GM12878 (cell line): ENCODE data around the gene NUDT22. TPM values are rescaled to one million over a fixed set of nuclear protein-coding genes. Genes with fewer than 3 reads are reported as not detected.
A peak's percentile ranks its signal among the peaks of the same experiment; 100 is the strongest.

Experiments
- ATAC-seq: fragments of 200-7000 bp; cut with Tn5 transposase; 3 replicates; pipeline ENCODE4 v1.9.1; 2020; ENCODE audit warnings: mild to moderate bottlenecking, moderate library complexity
- BruUV-seq: library from RNA; stranded (reverse); fragments of 400-500 nt; replicated peaks from 2 replicates; lab custom pipeline; 2021; lab: Mats Ljungman, UMichigan
- CTCF ChIA-PET: fragments of 300-600 bp; sonication (Branson Sonifier 250); formaldehyde crosslinking; extraction: SDS; loops from one replicate; lab custom pipeline; 2021; ENCODE audit warnings: inconsistent platforms; lab: Yijun Ruan, JAX
- POLR2A ChIA-PET: fragments of 350-600 bp; formaldehyde crosslinking; extraction: SDS; loops from one replicate; lab custom pipeline; 2021; ENCODE audit warnings: inconsistent platforms; lab: Charles Lee
- RAD21 ChIA-PET: fragments of 300-600 bp; sonication (Branson Sonifier 250); formaldehyde crosslinking; loops from one replicate; lab custom pipeline; 2023; ENCODE audit warnings: antibody characterized with exemption; ENCODE audit not compliant: unreplicated experiment; lab: Charles Lee
- SMC1A ChIA-PET: fragments of 300-600 bp; sonication (Branson Sonifier 250); formaldehyde crosslinking; loops from one replicate; lab custom pipeline; 2023; ENCODE audit not compliant: unreplicated experiment, uncharacterized antibody; lab: Charles Lee
- DNase-seq: peaks from one replicate; pipeline ENCODE4 v3.0.0-alpha.2; 2011; ENCODE audit warnings: low read depth, low spot score
- FAIRE-seq: peaks from 3 replicates; lab custom pipeline; 2011; peaks lifted over from hg19 to GRCh38; lab: Jason Lieb, UNC
- H2AFZ ChIP-seq: 2 replicates; pipeline ENCODE4 v1.6.0; 2011; ENCODE audit warnings: low read depth, low read length, control low read depth; ENCODE audit not compliant: control insufficient read depth
- H3K27ac ChIP-seq: 2 replicates; pipeline ENCODE4 v1.5.1; 2011; ENCODE audit warnings: control low read depth; ENCODE audit not compliant: control insufficient read depth, insufficient read depth
- H3K27me3 ChIP-seq, 2 experiments: replicated peaks in 1 of 2; 2 replicates each; pipeline versions ENCODE4 v1.6.0 to v1.6.1; 2011; ENCODE audit warnings: low read length in 1 of 2; ENCODE audit not compliant: control insufficient read depth in 2 of 2, insufficient read depth in 2 of 2
- H3K36me3 ChIP-seq, 2 experiments: 2 replicates each; pipeline ENCODE4 v1.5.1; 2011; ENCODE audit warnings: low read length in 1 of 2; ENCODE audit not compliant: control insufficient read depth in 2 of 2, insufficient read depth in 2 of 2
- H3K4me1 ChIP-seq: 2 replicates; pipeline ENCODE4 v1.6.1; 2011; ENCODE audit warnings: mild to moderate bottlenecking, low read length, moderate library complexity, mixed read lengths; ENCODE audit not compliant: control insufficient read depth, insufficient read depth
- H3K4me2 ChIP-seq: 2 replicates; pipeline ENCODE4 v1.6.0; 2011; ENCODE audit warnings: control low read depth; ENCODE audit not compliant: control insufficient read depth, insufficient read depth
- H3K4me3 ChIP-seq: fragments of 200-600 bp; sonication (generic); 2 replicates; pipeline ENCODE4 v1.5.1; 2016
- H3K79me2 ChIP-seq: 2 replicates; pipeline ENCODE4 v1.6.0; 2011; ENCODE audit warnings: low read length; ENCODE audit not compliant: control insufficient read depth, insufficient read depth
- H3K9ac ChIP-seq: 2 replicates; pipeline ENCODE4 v1.8.0; 2011; ENCODE audit warnings: low read length, control low read depth, mixed read lengths; ENCODE audit not compliant: control insufficient read depth, insufficient read depth
- H3K9me3 ChIP-seq: replicated peaks from 3 replicates; pipeline ENCODE4 v1.5.1; 2011; ENCODE audit warnings: mild to moderate bottlenecking, low read length; ENCODE audit not compliant: control insufficient read depth, insufficient read depth
- H4K20me1 ChIP-seq: 2 replicates; pipeline ENCODE4 v1.6.0; 2011; ENCODE audit not compliant: control insufficient read depth, insufficient read depth
- HDAC2 ChIP-seq: fragments of 200-600 bp; sonication (generic); IDR thresholded peaks from 2 replicates; pipeline ENCODE4 v1.6.1; 2017
- POLR2AphosphoS2 ChIP-seq: IDR thresholded peaks from 2 replicates; pipeline ENCODE4 v1.6.1; 2011; ENCODE audit warnings: low read depth, mild to moderate bottlenecking, low read length, improper control_type of control experiment, moderate library complexity
- POLR2AphosphoS5 ChIP-seq: IDR thresholded peaks from 2 replicates; pipeline ENCODE4 v1.6.1; 2011; ENCODE audit warnings: mild to moderate bottlenecking, low read length, inconsistent platforms
- WGBS: methylation state at CpG from one replicate; pipeline ENCODE4 v1.1.6; 2016; ENCODE audit warnings: low lambda C conversion rate; ENCODE audit not compliant: insufficient replicate concordance, insufficient coverage; ENCODE audit errors: missing lambda C conversion rate; 5-methylcytosine and 5-hydroxymethylcytosine counted together
- in situ Hi-C: fragments of 300-500 bp; cut with MboI; formaldehyde crosslinking; loops from 9 replicates; pipeline ENCODE4 v1.14.3; 2018; ENCODE audit warnings: mixed read lengths
- intact Hi-C: fragments of 100-400 bp; cut with micrococcal nuclease; formaldehyde crosslinking; loops from one replicate; pipeline ENCODE4 v1.14.2; 2022; ENCODE audit not compliant: unreplicated experiment
- polyA plus RNA-seq, 11 experiments: library from polyadenylated mRNA; depleted of rRNA in 4 of 11; unstranded in 6 of 11; stranded (reverse) in 5 of 11; fragments of >200 nt; fragmentation: Nextera tagmentation in 4 of 11; fragmentation: Illumina TruSeq in 1 of 11; extraction: Ambion mirVana in 4 of 11; extraction: Trizol in 1 of 11; gene quantifications; 1 replicate in 1 of 11; 2 replicates in 10 of 11; pipeline versions ENCODE4 v1.2.1 to v1.2.3, GENCODE V29; 2011 to 2016; ENCODE audit warnings: inconsistent platforms in 2 of 11, missing spikeins in 2 of 11, low read depth in 1 of 11
- total RNA-seq, 4 experiments: library from RNA; depleted of rRNA in 3 of 4; stranded (reverse); fragments of >200 nt in 3 of 4; fragmentation: Illumina TruSeq in 1 of 4; extraction: Trizol in 1 of 4; gene quantifications; 2 replicates each; pipeline versions ENCODE4 v1.2.1 to v1.2.3, GENCODE V29; 2013 to 2021

The NUDT22 gene
- total and polyA plus RNA-seq, 10 of the 15 experiments (the other 5 are each of a cell fraction or from before 2014, with no cell fraction given), result 6.7 to 115 (median 64.7) TPM

- H3K27me3 ChIP-seq, result no peaks in the 10 kb centered on the region
- TF ChIP-seq HDAC2 (no peak), POLR2AphosphoS5 (0 out of 2 replicates have a peak, but pooled peaks have one; percentile 17), POLR2AphosphoS2 (peak; percentile 18; the same call in 1 of the 2 replicates)
- no peaks in the 10 kb centered on the region for H4K20me1 ChIP-seq
- H2AFZ ChIP-seq, result no peak overlapping the region
- intact Hi-C loops (loop anchor here (2.0 kb wide), 1 partner anchor 17 kb away; the partner anchor contains the start of gene PLCB3), in situ Hi-C loops (no loop called here)
- DNase-seq (no peak), FAIRE-seq (no peak), ATAC-seq (no peak)
- POLR2A ChIA-PET, result interaction anchor here (0.6 to 6.3 kb wide), 15 partner anchors 10 to 515 kb away, joined by 3 to 92 read pairs (median 5); partner anchors contain the start of genes BAD, CATSPERZ, ESRRA and FERMT3
- peak overlapping the region; percentile 81 for H3K27ac ChIP-seq
- SMC1A ChIA-PET, result interaction anchor here (0.7 to 4.6 kb wide), 5 partner anchors 18 to 86 kb away, joined by 3 to 32 read pairs (median 3); partner anchors contain the start of genes FERMT3, NUDT22 and TRPT1
- H3K9me3 ChIP-seq, result no peaks in the 10 kb centered on the region
- CTCF ChIA-PET, result interaction anchor here (0.8 to 5.7 kb wide), 9 partner anchors 8 to 63 kb away, joined by 3 to 147 read pairs (median 7); partner anchors contain the start of genes BAD, CATSPERZ, FERMT3 and GPR137
- H3K9ac ChIP-seq, result peak overlapping the region; percentile 97
- H3K4me3 ChIP-seq, result peak overlapping the region; percentile 88
- WGBS, result 65% methylated on average over 23 of the region's 23 CpGs
- peak overlapping the region; percentile 100 for H3K4me2 ChIP-seq
- H3K4me1 ChIP-seq, result peaks cover 12% of the 10 kb centered on the region
- no peaks in the 10 kb centered on the region; a peak in 2 of 4 replicates for H3K36me3 ChIP-seq
- RAD21 ChIA-PET, result interaction anchor here (0.8 to 4.3 kb wide), 7 partner anchors 16 to 64 kb away, joined by 3 to 56 read pairs (median 4); partner anchors contain the start of genes FERMT3, PPP1R14B, PRDX5 and TRMT112
- H3K79me2 ChIP-seq, result peaks cover 19% of the 10 kb centered on the region
- BruUV-seq, result no TSS peak
These were observed 42.2 kb downstream of the NUDT22 start for GRCh38 chr11:64268025-64268892.
